Neutrophil (primary cell): ENCODE data around the gene ATP7B.

Experiments used
- H3K27ac ChIP-seq: fragments of 200-600 bp; sonication (generic); 2 replicates; pipeline ENCODE4 v1.5.1; 2016; ENCODE audit warnings: mild to moderate bottlenecking, moderate library complexity
- H3K27me3 ChIP-seq: fragments of 200-600 bp; sonication (generic); 2 replicates; pipeline ENCODE4 v1.6.0; 2016; ENCODE audit warnings: mild to moderate bottlenecking
- H3K36me3 ChIP-seq: fragments of 200-600 bp; sonication (generic); 2 replicates; pipeline ENCODE4 v1.5.1; 2017
- H3K4me1 ChIP-seq, 2 experiments: fragments of 200-600 bp in 1 of 2; sonication (generic) in 1 of 2; 1 replicate in 1 of 2; 2 replicates in 1 of 2; pipeline versions ENCODE4 v1.5.1 to v1.6.1; 2013 to 2016; ENCODE audit warnings: low read depth in 1 of 2, low read length in 1 of 2, mild to moderate bottlenecking in 1 of 2, moderate library complexity in 1 of 2; ENCODE audit not compliant: control insufficient read depth in 1 of 2, insufficient read depth in 1 of 2
- H3K4me3 ChIP-seq, 2 experiments: fragments of 200-600 bp in 1 of 2; sonication (generic) in 1 of 2; 1 replicate in 1 of 2; 2 replicates in 1 of 2; pipeline ENCODE4 v1.5.1; 2013 to 2016; ENCODE audit warnings: low read depth in 1 of 2, low read length in 1 of 2, mild to moderate bottlenecking in 1 of 2, moderate library complexity in 1 of 2
- H3K9me3 ChIP-seq: fragments of 200-600 bp; sonication (generic); 2 replicates; pipeline ENCODE4 v1.5.1; 2016
- TF ChIP-seq, protein P1 (sequence below): fragments of 200-600 bp; sonication (generic); IDR thresholded peaks from 2 replicates; pipeline ENCODE4 v1.5.1; 2016; ENCODE audit warnings: antibody characterized with exemption

Gene ATP7B

DNA sequence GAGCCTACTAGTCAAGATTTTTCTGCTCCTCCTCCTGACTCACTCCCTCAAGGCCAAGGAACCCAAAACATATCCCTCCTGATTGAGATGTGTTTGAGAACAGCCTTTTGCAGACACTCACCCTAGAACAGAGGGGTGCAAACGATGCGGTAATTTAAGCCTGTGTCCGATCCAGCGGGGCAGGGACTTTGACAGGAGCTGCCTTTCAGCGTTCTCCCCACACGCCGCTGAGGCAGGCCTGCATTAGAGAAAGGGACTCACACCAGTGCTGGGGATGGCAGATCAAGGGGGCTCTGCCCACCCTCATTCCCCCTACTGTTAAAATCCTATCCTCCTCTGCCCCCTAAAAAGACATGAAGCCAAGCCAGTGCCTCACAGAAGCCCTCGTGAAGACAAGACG lies 79.0 kb downstream of the ATP7B start:
- no peak overlapping the region for H3K4me3 ChIP-seq
- H3K9me3 ChIP-seq, result no peaks in the 10 kb centered on the region
- TF ChIP-seq, protein P1, sequence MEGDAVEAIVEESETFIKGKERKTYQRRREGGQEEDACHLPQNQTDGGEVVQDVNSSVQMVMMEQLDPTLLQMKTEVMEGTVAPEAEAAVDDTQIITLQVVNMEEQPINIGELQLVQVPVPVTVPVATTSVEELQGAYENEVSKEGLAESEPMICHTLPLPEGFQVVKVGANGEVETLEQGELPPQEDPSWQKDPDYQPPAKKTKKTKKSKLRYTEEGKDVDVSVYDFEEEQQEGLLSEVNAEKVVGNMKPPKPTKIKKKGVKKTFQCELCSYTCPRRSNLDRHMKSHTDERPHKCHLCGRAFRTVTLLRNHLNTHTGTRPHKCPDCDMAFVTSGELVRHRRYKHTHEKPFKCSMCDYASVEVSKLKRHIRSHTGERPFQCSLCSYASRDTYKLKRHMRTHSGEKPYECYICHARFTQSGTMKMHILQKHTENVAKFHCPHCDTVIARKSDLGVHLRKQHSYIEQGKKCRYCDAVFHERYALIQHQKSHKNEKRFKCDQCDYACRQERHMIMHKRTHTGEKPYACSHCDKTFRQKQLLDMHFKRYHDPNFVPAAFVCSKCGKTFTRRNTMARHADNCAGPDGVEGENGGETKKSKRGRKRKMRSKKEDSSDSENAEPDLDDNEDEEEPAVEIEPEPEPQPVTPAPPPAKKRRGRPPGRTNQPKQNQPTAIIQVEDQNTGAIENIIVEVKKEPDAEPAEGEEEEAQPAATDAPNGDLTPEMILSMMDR, result no peak
- no peaks in the 10 kb centered on the region for H3K4me1 ChIP-seq
- no peak overlapping the region for H3K27ac ChIP-seq
- no peaks in the 10 kb centered on the region for H3K36me3 ChIP-seq
- H3K27me3 ChIP-seq, result no peaks in the 10 kb centered on the region

DNA sequence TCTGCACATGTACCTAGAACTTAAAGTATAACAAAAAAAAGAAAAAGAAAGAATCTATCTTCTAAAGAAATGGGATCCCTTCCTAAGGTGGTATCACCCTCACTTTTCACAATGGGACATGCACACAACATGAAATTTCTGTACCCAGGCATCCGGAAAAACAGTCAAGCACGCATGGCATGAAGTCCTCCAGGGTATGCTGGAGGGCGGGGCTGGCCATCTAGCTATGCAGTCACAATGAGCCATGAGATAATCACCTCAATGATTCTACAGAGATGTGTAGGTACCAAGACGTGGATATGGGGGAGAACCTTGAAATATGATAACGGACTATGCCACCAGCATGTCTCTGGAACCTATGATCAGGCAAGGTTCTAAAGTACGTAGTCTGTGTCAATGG lies 79.6 kb downstream of the ATP7B start:
- Histone ChIP-seq H3K36me3 (no peaks in the 10 kb centered on the region), H3K27ac (no peak overlapping the region), H3K4me1 (no peaks in the 10 kb centered on the region), H3K27me3 (no peaks in the 10 kb centered on the region), H3K9me3 (no peaks in the 10 kb centered on the region), H3K4me3 (no peak overlapping the region)
- TF ChIP-seq, protein P1, result no peak

DNA sequence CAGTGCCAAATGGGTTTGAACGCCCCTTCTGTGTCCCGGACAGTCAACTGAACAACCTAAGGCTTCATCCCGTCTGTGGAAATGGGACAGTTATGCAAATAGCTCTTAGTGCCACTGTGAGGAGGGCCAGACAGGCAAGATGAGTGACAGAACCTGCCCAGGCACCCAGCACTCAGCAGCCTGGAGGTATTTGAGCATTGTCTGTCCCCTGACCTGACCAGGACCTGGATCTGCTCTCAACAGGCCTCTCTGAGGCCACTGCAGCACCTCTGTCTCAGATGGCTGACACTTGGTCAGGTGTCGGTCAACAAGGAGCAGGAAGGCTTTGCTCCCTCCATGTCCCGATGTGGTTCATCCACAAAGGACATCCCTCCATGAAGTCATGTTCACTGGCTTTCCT lies 81.6 kb downstream of the ATP7B start:
- TF ChIP-seq, protein P1, result no peak
- H3K27me3 ChIP-seq, result no peaks in the 10 kb centered on the region
- no peak overlapping the region for H3K4me3 ChIP-seq
- no peak overlapping the region for H3K27ac ChIP-seq
- H3K4me1 ChIP-seq, result no peaks in the 10 kb centered on the region
- H3K9me3 ChIP-seq, result no peaks in the 10 kb centered on the region
- no peaks in the 10 kb centered on the region for H3K36me3 ChIP-seq

DNA sequence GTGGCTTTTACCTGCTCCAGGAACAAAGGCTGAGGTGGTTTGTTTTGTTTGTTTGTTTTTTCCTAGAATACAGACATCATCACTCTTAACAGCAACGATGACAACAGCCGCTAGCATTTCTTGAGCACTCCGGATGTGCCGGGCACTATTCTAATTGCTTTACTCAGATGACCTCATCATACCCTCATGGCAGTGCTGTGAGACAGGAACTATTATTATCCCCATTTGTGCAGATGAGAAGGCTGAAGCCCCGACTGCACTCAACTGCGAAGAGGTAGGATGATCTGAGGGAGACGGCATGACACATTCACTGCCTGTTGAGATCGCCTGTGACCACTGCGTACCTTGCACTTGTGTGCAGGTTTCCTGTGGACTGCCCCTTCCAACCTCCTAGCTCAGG lies 83.0 kb downstream of the ATP7B start:
- TF ChIP-seq, protein P1, result no peak
- Histone ChIP-seq H3K4me3 (no peak overlapping the region), H3K27ac (no peak overlapping the region), H3K27me3 (no peaks in the 10 kb centered on the region), H3K36me3 (no peaks in the 10 kb centered on the region), H3K9me3 (no peaks in the 10 kb centered on the region), H3K4me1 (no peaks in the 10 kb centered on the region)

DNA sequence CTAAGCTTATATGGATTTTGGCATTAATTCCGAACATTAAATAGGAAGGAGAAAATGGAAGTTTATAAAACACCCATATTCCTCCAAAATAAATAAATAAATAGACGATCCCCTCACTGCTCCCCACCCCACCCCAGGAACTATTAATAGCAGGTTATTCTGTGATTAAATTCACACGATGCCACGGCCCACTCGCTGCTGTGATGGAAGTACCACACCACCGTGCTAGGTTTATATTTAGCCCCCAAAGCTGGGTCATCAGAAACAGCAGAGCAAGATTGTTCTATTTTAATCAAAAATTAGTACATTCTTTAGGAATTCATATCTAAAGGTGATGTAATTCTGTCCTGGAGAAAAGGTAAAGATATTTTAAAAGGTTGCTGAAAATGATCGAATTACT lies 84.1 kb downstream of the ATP7B start:
- Histone ChIP-seq H3K4me1 (no peaks in the 10 kb centered on the region), H3K27ac (no peak overlapping the region), H3K27me3 (no peaks in the 10 kb centered on the region), H3K9me3 (no peaks in the 10 kb centered on the region), H3K36me3 (no peaks in the 10 kb centered on the region), H3K4me3 (no peak overlapping the region)
- TF ChIP-seq, protein P1, result no peak

DNA sequence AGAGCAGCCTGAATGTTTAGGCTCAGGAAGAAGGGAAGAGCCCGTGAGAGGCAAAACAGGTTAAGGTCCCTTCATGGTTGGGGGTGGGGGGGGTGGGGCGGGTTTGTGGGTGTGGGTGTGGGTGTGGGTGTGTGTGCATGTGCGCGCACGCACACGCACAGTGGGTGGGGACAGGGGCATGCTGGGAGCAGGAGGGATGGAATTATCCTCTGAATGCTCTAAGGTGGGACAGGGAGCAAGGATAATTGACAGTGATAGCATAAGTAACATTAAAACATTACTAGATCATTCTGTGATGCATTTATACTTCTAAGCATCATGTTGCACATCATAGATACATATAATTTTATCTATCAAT lies 84.7 kb downstream of the ATP7B start:
- no peaks in the 10 kb centered on the region for H3K36me3 ChIP-seq
- no peak overlapping the region for H3K27ac ChIP-seq
- no peaks in the 10 kb centered on the region for H3K9me3 ChIP-seq
- H3K4me1 ChIP-seq, result no peaks in the 10 kb centered on the region
- H3K27me3 ChIP-seq, result no peaks in the 10 kb centered on the region
- H3K4me3 ChIP-seq, result no peak overlapping the region
- TF ChIP-seq, protein P1, result no peak
